Colonic mucosa (tissue), 4 donors: ENCODE data around the gene ATP4A. TPM values are rescaled to one million over a fixed set of nuclear protein-coding genes. Genes with fewer than 3 reads are reported as not detected.

Experiments
- DNase-seq: peaks from one replicate; pipeline ENCODE4 v3.0.0-alpha.2; 2020
- H3K27ac ChIP-seq: fragments of 200-600 bp; one replicate; pipeline ENCODE4 v1.8.0; 2021
- H3K27me3 ChIP-seq: fragments of 200-600 bp; one replicate; pipeline ENCODE4 v1.8.0; 2021
- H3K36me3 ChIP-seq: fragments of 200-600 bp; one replicate; pipeline ENCODE4 v1.8.0; 2021
- H3K4me1 ChIP-seq: fragments of 200-600 bp; one replicate; pipeline ENCODE4 v1.8.0; 2021; ENCODE audit warnings: mild to moderate bottlenecking
- H3K4me3 ChIP-seq: fragments of 200-600 bp; one replicate; pipeline ENCODE4 v1.8.0; 2021
- H3K9ac ChIP-seq, 2 donors: one replicate each; pipeline ENCODE4 v1.7.0; 2013; ENCODE audit warnings: control low read depth in 2 of 2, low read depth in 2 of 2, low read length in 2 of 2
- H3K9me3 ChIP-seq: fragments of 200-600 bp; one replicate; pipeline ENCODE4 v1.8.0; 2021
- CTCF ChIP-seq: fragments of 200-600 bp; IDR thresholded peaks from one replicate; pipeline ENCODE4 v1.8.0; 2022; ENCODE audit warnings: antibody characterized with exemption, mild to moderate bottlenecking
- intact Hi-C: fragments of 100-400 bp; cut with DNase I; formaldehyde crosslinking; loops from one replicate; pipeline ENCODE4 v1.14.1; 2022
- total RNA-seq, 2 donors: library from RNA; stranded (reverse); fragmentation: NEBNext Ultra II Directional in 1 of 2; extraction: Animal tissue kit (Norgen Biotek cat#: 25700) in 1 of 2; gene quantifications; one replicate each; pipeline ENCODE4 v1.2.1, GENCODE V29; 2021
- donor health status: healthy.
- donor health status: DM: no; HTN: no; CAD: no.
- donor health status: DM: no; HTN: no; CAD: no.

The ATP4A gene
- total RNA-seq, 2 donors from 2014 or later: not detected

GRCh38 chr19:35529241-35530218 lies 33.9 kb downstream of the ATP4A start:
- peaks cover 4% of the 10 kb centered on the region for H3K27me3 ChIP-seq

GRCh38 chr19:35528218-35529038 lies 35.0 kb downstream of the ATP4A start, which contains the start of gene SBSN:
SBSN (minus strand) TSS chr19:35528311; CDS start chr19:35528281, 30 bp downstream.
- no peak within 1 kb of the TSS for H3K4me3 ChIP-seq
- H3K27ac ChIP-seq: no peak within 1 kb of the TSS
- H3K27me3 ChIP-seq: peaks cover 1% of the 10 kb centered on the region
- intact Hi-C loops: no loop called here
- no peak within 1 kb of the TSS for H3K9ac ChIP-seq
- H3K4me1 ChIP-seq: no peaks in the 10 kb centered on the region
- H3K36me3 ChIP-seq: no peaks in the 10 kb centered on the region
- TF ChIP-seq CTCF: no peak
- DNase-seq: no peak
- no peaks in the 10 kb centered on the region for H3K9me3 ChIP-seq

More at GRCh38 chr19:35529241-35530218, 33.9 kb downstream of the ATP4A start:
- Histone ChIP-seq H3K9me3 (no peaks in the 10 kb centered on the region), H3K27ac (no peak overlapping the region), H3K9ac (no peak overlapping the region), H3K4me1 (no peaks in the 10 kb centered on the region), H3K36me3 (no peaks in the 10 kb centered on the region), H3K4me3 (no peak overlapping the region)
- no peak for DNase-seq
- intact Hi-C loops: no loop called here
- TF ChIP-seq CTCF: no peak

GRCh38 chr19:35525873-35526272 lies 37.6 kb downstream of the ATP4A start:
- no peaks in the 10 kb centered on the region for H3K27me3 ChIP-seq
- H3K27ac ChIP-seq: no peak overlapping the region
- intact Hi-C loops: no loop called here
- H3K4me1 ChIP-seq: no peaks in the 10 kb centered on the region
- no peak for TF ChIP-seq CTCF
- no peak overlapping the region for H3K4me3 ChIP-seq
- H3K36me3 ChIP-seq: no peaks in the 10 kb centered on the region
- no peak overlapping the region for H3K9ac ChIP-seq
- no peak for DNase-seq
- H3K9me3 ChIP-seq: no peaks in the 10 kb centered on the region

- no peak for DNase-seq
- Histone ChIP-seq H3K9me3 (no peaks in the 10 kb centered on the region), H3K27ac (no peak overlapping the region), H3K4me3 (no peak overlapping the region), H3K9ac (no peak overlapping the region), H3K27me3 (no peaks in the 10 kb centered on the region), H3K36me3 (no peaks in the 10 kb centered on the region), H3K4me1 (no peaks in the 10 kb centered on the region)
- intact Hi-C loops: no loop called here
- no peak for TF ChIP-seq CTCF
Observed at GRCh38 chr19:35524181-35524837, 39.1 kb downstream of the ATP4A start.

GRCh38 chr19:35522745-35523327 lies 40.6 kb downstream of the ATP4A start:
- no peak overlapping the region for H3K9ac ChIP-seq
- H3K9me3 ChIP-seq: no peaks in the 10 kb centered on the region
- no peak overlapping the region for H3K4me3 ChIP-seq
- no peak overlapping the region for H3K27ac ChIP-seq
- TF ChIP-seq CTCF: no peak
- intact Hi-C loops: no loop called here
- H3K4me1 ChIP-seq: no peaks in the 10 kb centered on the region
- no peaks in the 10 kb centered on the region for H3K27me3 ChIP-seq
- no peak for DNase-seq
- H3K36me3 ChIP-seq: no peaks in the 10 kb centered on the region
